HG02759 (cell line): ENCODE results near the gene SAC3D1.
A peak's percentile ranks its signal among the peaks of the same experiment; 100 is the strongest.
"Not testable (repeated sequence)": the region's sequence is repeated elsewhere in the genome, so short reads cannot be mapped to it uniquely, and the experiment has no call there.

ENCODE experiments used
- ATAC-seq: cut with Tn5 transposase; IDR thresholded peaks from one replicate; pipeline ENCODE4 v1.9.1; 2021; ENCODE audit warnings: mild to moderate bottlenecking, moderate library complexity; ENCODE audit not compliant: unreplicated experiment

SAC3D1 gene

GRCh38 chr11:65023502-65023901 is 17.5 kb upstream of the SAC3D1 start:
- not testable (repeated sequence) for ATAC-seq

GRCh38 chr11:65026810-65027209 is 14.2 kb upstream of the SAC3D1 start:
- no peak for ATAC-seq

- ATAC-seq = peak; percentile 87
Measured at GRCh38 chr11:65027213-65028067, 13.6 kb upstream of the SAC3D1 start, which contains the start of gene SNX15. Gene SNX15 (plus strand): TSS chr11:65027439. CDS start chr11:65027538, 99 bp downstream.

- ATAC-seq = no peak
Measured at GRCh38 chr11:65032216-65032615, 8.8 kb upstream of the SAC3D1 start.

- ATAC-seq = no peak
Measured at GRCh38 chr11:65034423-65034822, 6.6 kb upstream of the SAC3D1 start.

- ATAC-seq = no peak
Measured at GRCh38 chr11:65035579-65035978, 5.4 kb upstream of the SAC3D1 start.

- no peak for ATAC-seq
Measured at GRCh38 chr11:65036931-65037330, 4.1 kb upstream of the SAC3D1 start.

GRCh38 chr11:65040520-65040846 is 527 bp upstream of the SAC3D1 start:
- no peak for ATAC-seq

GRCh38 chr11:65042891-65043290 is 1.9 kb downstream of the SAC3D1 start:
- no peak for ATAC-seq

- no peak for ATAC-seq
Measured at GRCh38 chr11:65043881-65044501, 3.0 kb downstream of the SAC3D1 start.

- no peak for ATAC-seq
Measured at GRCh38 chr11:65045061-65045460, 4.1 kb downstream of the SAC3D1 start.

GRCh38 chr11:65045728-65046127 is 4.7 kb downstream of the SAC3D1 start:
- no peak for ATAC-seq

GRCh38 chr11:65047581-65048422 is 6.8 kb downstream of the SAC3D1 start:
- ATAC-seq = no peak

GRCh38 chr11:65051398-65051858 is 10.4 kb downstream of the SAC3D1 start:
- ATAC-seq = no peak

GRCh38 chr11:65053827-65054508 is 13.0 kb downstream of the SAC3D1 start:
- ATAC-seq = no peak

- no peak for ATAC-seq
Measured at GRCh38 chr11:65055538-65055937, 14.5 kb downstream of the SAC3D1 start.

- no peak for ATAC-seq
Measured at GRCh38 chr11:65056999-65057398, 16.0 kb downstream of the SAC3D1 start.

- ATAC-seq = no peak
Measured at GRCh38 chr11:65057526-65057925, 16.5 kb downstream of the SAC3D1 start.

GRCh38 chr11:65058012-65058411 is 17.0 kb downstream of the SAC3D1 start:
- no peak for ATAC-seq

- ATAC-seq = no peak
Measured at GRCh38 chr11:65058419-65059054, 17.5 kb downstream of the SAC3D1 start, which contains the start of gene NAALADL1. Gene NAALADL1 (minus strand): TSS chr11:65058553. CDS start chr11:65058521, 32 bp downstream.
